ENCODE results near the gene PDE9A.

DNA sequence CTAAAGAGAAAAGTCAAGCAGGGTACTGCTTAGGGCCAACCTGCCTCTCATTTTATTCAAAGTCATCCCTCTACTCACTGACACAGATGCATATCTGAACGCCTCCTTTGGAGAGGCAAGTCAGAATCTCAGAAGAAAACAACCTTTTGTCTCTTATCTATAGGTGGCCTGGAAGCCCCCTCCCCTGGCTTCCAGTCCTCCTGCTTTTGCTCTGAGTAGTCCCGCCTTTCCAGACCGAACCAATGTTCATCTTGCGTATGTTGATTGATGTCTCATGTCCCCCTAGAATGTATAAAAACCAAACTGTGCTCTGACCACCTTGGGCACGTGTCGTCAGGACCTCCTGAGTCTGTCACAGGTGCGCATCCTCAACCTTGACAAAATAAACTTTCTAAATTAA lies 144.1 kb downstream of the PDE9A start:
- TF ChIP-seq, protein P1, sequence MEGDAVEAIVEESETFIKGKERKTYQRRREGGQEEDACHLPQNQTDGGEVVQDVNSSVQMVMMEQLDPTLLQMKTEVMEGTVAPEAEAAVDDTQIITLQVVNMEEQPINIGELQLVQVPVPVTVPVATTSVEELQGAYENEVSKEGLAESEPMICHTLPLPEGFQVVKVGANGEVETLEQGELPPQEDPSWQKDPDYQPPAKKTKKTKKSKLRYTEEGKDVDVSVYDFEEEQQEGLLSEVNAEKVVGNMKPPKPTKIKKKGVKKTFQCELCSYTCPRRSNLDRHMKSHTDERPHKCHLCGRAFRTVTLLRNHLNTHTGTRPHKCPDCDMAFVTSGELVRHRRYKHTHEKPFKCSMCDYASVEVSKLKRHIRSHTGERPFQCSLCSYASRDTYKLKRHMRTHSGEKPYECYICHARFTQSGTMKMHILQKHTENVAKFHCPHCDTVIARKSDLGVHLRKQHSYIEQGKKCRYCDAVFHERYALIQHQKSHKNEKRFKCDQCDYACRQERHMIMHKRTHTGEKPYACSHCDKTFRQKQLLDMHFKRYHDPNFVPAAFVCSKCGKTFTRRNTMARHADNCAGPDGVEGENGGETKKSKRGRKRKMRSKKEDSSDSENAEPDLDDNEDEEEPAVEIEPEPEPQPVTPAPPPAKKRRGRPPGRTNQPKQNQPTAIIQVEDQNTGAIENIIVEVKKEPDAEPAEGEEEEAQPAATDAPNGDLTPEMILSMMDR (IDR thresholded peaks at IDR 0.05; ENCODE audit: borderline replicate concordance, extremely low read depth, low read length, poor library complexity, severe bottlenecking) = no peak
- TF ChIP-seq EZH2 (IDR thresholded peaks at IDR 0.05; ENCODE audit: borderline replicate concordance, low read depth, low read length, severe bottlenecking) = no peak

All from DND-41 (cell line).